Measurements from ENCODE around the gene ADAMTS16.

ADAMTS16 gene

GRCh38 chr5:5352675-5353074 lies 212.5 kb downstream of the ADAMTS16 start:
- DNase-seq: no peak

- no peak for DNase-seq
Measured at GRCh38 chr5:5353681-5354080, 213.6 kb downstream of the ADAMTS16 start.

- DNase-seq: no peak
Measured at GRCh38 chr5:5356765-5357164, 216.6 kb downstream of the ADAMTS16 start.

- no peak for DNase-seq
Measured at GRCh38 chr5:5359618-5360017, 219.5 kb downstream of the ADAMTS16 start.

- DNase-seq: no peak
Measured at GRCh38 chr5:5360363-5360940, 220.3 kb downstream of the ADAMTS16 start.

GRCh38 chr5:5360941-5361520 lies 220.9 kb downstream of the ADAMTS16 start:
- DNase-seq: no peak

GRCh38 chr5:5363045-5363444 lies 222.9 kb downstream of the ADAMTS16 start:
- DNase-seq: no peak

GRCh38 chr5:5364932-5365331 lies 224.8 kb downstream of the ADAMTS16 start:
- no peak for DNase-seq

GRCh38 chr5:5367739-5368138 lies 227.6 kb downstream of the ADAMTS16 start:
- no peak for DNase-seq

GRCh38 chr5:5369051-5369605 lies 229.0 kb downstream of the ADAMTS16 start:
- no peak for DNase-seq
